IPS DF 4.7 (cell line): Measurements from ENCODE around the gene CCDC124.
"Not testable (repeated sequence)": the region's sequence is repeated elsewhere in the genome, so short reads cannot be mapped to it uniquely, and the experiment has no call there.

ENCODE experiments used
- DNase-seq: peaks from one replicate; pipeline ENCODE4 v3.0.0-alpha.2; 2013; ENCODE audit warnings: low spot score; ENCODE audit errors: extremely low read depth

Gene CCDC124

GRCh38 chr19:17932485-17933338 is at the start of gene CCDC124:
Gene CCDC124, plus strand, starts transcription at chr19:17933015. Its CDS starts 3,406 bp downstream, at chr19:17936421.
- no peak for DNase-seq

DNA sequence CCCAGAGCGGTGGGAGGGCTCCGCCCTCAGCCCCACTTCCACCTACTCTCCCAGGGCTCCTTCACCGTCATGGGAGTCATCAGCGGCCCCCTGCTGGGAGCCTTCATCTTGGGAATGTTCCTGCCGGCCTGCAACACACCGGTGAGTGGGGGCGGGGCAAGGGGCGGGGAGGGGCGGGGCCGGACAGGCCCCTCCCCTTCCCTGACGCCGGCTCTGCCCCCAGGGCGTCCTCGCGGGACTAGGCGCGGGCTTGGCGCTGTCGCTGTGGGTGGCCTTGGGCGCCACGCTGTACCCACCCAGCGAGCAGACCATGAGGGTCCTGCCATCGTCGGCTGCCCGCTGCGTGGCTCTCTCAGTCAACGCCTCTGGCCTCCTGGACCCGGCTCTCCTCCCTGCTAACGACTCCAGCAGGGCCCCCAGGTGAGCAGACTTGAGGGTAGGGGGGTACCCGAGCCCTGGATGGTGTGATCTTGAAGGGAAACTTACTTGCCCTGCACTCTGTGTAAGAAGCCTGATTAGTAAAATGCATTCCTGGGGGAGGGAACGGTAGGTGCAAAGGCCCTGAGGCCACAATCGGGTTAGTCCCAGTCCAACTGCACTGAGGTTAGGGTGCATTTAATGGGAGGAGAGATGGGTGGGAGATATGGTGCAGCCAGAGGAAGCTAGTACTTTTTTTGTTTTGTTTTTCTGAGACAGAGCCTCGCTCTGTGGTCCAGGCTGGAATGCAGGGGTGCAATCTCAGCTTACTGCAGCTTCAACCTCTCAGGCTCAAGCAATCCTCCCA is 49.0 kb upstream of the CCDC124 start:
- DNase-seq, result no peak

- DNase-seq, result no peak
Observed at GRCh38 chr19:17886515-17886914, 46.3 kb upstream of the CCDC124 start.

DNA sequence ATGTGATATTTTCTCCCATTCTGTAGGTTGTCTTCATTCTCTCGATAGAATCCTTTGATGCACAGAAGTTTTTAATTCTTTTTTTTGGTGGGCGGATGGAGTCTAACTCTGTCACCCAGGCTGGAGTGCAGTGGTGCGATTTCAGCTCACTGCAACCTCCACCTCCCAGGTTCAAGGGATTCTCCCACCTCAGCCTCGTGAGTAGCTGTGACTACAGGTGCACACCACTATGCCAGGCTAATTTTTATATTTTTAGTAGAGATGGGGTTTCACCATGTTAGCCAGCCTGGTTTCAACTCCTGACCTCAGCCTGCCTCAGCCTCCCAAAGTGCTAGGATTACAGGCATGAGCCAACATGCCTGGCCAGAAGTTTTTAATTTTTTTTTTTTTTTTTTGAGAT is 45.6 kb upstream of the CCDC124 start:
- not testable (repeated sequence) for DNase-seq

- DNase-seq, result no peak
Observed at GRCh38 chr19:17888260-17888659, 44.6 kb upstream of the CCDC124 start.

GRCh38 chr19:17889609-17890214 is 43.1 kb upstream of the CCDC124 start:
- no peak for DNase-seq

- DNase-seq, result no peak
Observed at GRCh38 chr19:17893766-17894165, 39.0 kb upstream of the CCDC124 start.

- DNase-seq, result no peak
Observed at GRCh38 chr19:17902701-17903100, 30.1 kb upstream of the CCDC124 start.

DNA sequence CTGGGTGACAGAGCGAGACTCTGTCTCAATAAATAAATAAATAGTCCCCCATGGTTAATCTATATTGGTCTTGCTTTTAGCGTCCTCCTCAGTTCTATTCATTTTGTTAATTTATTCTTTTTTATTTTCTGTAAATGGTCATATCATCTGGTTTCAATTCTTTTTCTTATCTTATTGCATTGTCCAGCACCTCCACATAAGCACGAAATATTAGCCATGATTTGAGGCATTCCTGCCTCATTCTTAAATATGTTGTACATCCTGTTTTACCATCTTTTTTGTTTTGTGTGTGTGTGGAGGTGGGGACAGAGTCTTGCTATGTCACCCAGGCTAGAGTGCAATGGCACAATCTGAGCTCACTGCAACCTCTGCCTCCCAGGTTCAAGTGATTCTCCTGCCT is 24.6 kb upstream of the CCDC124 start:
- DNase-seq, result no peak

- DNase-seq, result no peak
Observed at GRCh38 chr19:17909003-17909732, 23.6 kb upstream of the CCDC124 start.

DNA sequence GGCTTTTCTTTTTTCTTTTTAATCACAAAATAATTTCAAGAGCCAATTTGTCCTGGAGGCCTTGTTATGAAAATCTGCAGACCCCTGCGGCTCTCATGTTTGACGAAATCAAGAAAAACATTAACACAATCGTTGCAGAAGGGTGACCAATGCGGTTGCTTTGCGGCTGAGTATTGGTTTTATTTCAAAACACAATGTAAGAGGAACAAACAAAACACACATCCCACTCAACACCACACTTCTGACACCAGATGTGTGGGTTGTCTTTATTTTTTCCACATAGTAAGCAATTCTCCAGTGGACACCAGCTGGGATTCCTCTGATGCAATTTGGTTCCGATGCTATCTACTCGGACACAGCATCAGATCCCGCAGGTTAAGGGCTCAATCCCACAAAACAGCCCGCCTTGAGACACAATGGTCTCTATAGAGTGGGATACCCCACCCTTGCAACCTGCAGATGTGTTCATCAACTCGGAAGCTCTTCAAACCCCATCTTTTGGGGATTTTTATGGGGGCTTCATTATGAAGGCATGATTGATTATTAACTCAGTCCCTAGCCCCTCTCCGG is 21.9 kb upstream of the CCDC124 start:
- DNase-seq, result no peak

DNA sequence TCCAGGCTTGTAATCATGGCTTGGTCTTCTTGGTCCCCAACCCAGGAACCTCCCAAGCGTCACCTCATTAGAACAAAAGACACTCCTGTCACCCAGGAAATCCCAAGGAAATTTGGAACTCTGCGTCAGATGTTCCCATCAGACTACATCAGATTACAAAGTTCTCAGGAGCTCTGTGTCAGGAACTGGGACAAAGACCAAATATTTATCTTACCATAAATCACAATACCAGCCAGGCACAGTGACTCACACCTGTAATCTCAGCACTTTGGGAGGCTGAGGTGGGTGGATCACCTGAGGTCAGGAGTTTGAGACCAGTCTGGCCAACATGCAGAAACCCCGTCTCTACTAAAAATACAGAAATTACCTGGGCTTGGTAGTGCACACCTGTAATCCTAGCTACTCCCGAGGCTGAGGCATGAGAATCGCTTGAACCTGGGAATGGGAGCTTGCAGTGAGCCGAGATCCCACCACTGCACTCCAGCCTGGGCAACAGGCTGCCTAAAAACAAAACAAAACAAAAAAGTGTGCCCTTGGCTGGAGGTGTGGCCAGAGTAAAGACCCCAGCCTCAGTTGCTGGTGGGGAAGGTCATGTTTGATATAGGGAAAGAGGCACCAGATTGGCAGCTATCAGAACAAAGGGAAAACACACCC is 16.7 kb upstream of the CCDC124 start:
- no peak for DNase-seq

DNA sequence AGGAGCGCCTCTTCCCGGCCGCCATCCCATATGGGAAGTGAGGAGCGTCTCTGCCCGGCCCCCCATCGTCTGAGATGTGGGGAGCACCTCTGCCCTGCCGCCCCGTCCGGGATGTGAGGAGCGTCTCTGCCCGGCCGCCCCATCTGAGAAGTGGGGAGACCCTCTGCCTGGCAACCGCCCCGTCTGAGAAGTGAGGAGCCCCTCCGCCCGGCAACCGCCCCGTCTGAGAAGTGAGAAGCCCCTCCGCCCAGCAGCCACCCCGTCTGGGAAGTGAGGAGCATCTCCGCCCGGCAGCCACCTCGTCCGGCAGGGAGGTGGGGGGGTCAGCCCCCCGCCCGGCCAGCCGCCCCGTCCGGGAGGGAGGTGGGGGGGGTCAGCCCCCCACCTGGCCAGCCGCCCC is 14.7 kb upstream of the CCDC124 start:
- not testable (repeated sequence) for DNase-seq

- not testable (repeated sequence) for DNase-seq
Observed at GRCh38 chr19:17919122-17919521, 13.7 kb upstream of the CCDC124 start.

DNA sequence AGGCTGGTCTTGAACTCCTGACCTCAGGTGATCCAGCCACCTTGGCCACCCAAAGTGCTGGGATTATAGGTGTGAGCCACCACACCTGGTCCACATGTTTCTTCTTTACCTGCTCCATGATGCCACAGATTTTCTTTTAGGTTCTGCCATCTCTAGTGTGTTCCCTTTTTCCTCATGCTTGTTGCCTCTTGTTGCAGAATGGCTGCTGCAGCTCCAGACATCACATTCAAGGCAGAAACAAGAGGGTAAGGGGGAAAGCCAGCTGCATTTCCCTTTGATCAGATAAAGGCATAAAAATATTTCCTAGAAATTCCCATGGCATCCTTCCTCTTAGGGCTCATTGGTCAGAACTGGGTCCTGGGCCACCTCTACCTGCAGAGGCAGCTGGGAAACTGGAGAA is 12.3 kb upstream of the CCDC124 start:
- no peak for DNase-seq

GRCh38 chr19:17922138-17922537 is 10.7 kb upstream of the CCDC124 start:
- no peak for DNase-seq

DNA sequence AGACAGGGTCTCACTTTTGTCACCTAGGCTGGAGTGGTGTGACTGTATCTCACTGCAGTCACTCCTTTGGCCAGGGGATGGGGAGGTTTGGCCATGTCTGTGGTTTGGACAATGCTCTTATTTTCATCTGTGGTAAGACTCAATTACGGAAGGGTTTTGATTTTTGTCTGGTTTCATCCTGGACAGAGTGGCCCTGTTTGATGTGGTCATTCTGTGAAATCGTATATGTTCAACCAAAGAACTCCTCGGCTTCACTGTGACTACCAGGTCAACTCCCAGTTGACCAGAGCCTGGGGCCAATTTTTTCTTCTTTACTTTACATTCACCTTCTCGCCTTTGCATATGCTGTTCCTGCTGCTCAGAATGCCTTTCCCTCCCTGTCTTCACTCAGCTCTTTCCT is 6.8 kb upstream of the CCDC124 start:
- no peak for DNase-seq

GRCh38 chr19:17929056-17929455 is 3.8 kb upstream of the CCDC124 start:
- DNase-seq, result no peak

DNA sequence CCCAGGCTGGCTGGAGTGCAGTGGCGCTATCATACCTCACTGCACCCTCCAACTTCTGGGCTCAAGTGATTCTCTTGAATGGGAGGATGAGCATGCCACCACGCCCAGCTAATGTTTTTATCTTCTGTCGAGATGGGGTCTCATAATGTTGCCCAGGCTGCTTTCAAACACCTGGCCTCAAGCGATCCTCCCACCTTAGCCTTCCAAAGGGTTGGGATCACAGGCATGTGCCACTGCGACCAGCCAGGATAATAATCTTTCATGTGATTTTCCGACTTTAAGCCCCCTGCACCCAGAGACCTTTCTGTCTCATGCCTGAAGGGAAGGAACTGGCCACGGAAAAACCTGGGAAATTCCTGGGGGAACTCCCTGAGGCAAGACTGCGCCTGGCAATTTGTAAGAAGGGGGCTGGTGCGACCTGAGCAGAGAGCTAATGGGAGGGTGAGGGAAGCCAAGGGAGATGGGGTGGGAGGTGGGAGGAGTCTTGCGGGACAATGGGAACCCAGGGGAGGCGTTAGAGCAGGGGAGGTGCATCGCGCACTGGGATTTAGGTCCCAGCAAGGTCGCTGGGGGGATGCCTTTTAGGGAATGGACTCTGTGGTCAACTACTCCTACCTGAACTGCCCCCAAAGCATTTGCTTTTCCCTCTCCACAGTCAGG is 1.2 kb upstream of the CCDC124 start:
- peak; percentile 85 for DNase-seq
